ENCODE measurements around the gene EIF1. TPM values are rescaled to one million over a fixed set of nuclear protein-coding genes. Genes with fewer than 3 reads are reported as not detected.
A peak's percentile ranks its signal among the peaks of the same experiment; 100 is the strongest.

EIF1 gene
- total RNA-seq, 1 donor from 2014 or later = 990 TPM

GRCh38 chr17:41678411-41678906, 10.2 kb upstream of the EIF1 start:
- no peaks in the 10 kb centered on the region for H3K36me3 Mint-ChIP-seq (ENCODE audit: low read depth)
- H3K4me1 Mint-ChIP-seq (ENCODE audit: low read depth) = peaks cover 21% of the 10 kb centered on the region
- peak overlapping the region; percentile 73 for H3K27ac Mint-ChIP-seq (ENCODE audit: unreplicated experiment)
- DNase-seq (ENCODE audit: low spot score) = no peak
- H3K9me3 Mint-ChIP-seq (ENCODE audit: low read depth) = no peaks in the 10 kb centered on the region
- peak overlapping the region; percentile 40 for H3K4me3 Mint-ChIP-seq (ENCODE audit: unreplicated experiment)
- H3K27me3 Mint-ChIP-seq (ENCODE audit: low read depth) = no peaks in the 10 kb centered on the region
- no peak for TF ChIP-seq CTCF (IDR thresholded peaks at IDR 0.05)

GRCh38 chr17:41678907-41679739, 9.6 kb upstream of the EIF1 start:
- peak; percentile 27 for TF ChIP-seq CTCF (IDR thresholded peaks at IDR 0.05)
- no peaks in the 10 kb centered on the region for H3K27me3 Mint-ChIP-seq (ENCODE audit: low read depth)
- no peak for DNase-seq (ENCODE audit: low spot score)
- H3K9me3 Mint-ChIP-seq (ENCODE audit: low read depth) = no peaks in the 10 kb centered on the region
- H3K4me1 Mint-ChIP-seq (ENCODE audit: low read depth) = peaks cover 21% of the 10 kb centered on the region
- peak overlapping the region; percentile 73 for H3K27ac Mint-ChIP-seq (ENCODE audit: unreplicated experiment)
- H3K36me3 Mint-ChIP-seq (ENCODE audit: low read depth) = no peaks in the 10 kb centered on the region
- H3K4me3 Mint-ChIP-seq (ENCODE audit: unreplicated experiment) = peak overlapping the region; percentile 40

- H3K27ac Mint-ChIP-seq (ENCODE audit: unreplicated experiment) = no peak overlapping the region
- no peaks in the 10 kb centered on the region for H3K36me3 Mint-ChIP-seq (ENCODE audit: low read depth)
- no peaks in the 10 kb centered on the region for H3K9me3 Mint-ChIP-seq (ENCODE audit: low read depth)
- H3K27me3 Mint-ChIP-seq (ENCODE audit: low read depth) = no peaks in the 10 kb centered on the region
- H3K4me1 Mint-ChIP-seq (ENCODE audit: low read depth) = peaks cover 21% of the 10 kb centered on the region
- H3K4me3 Mint-ChIP-seq (ENCODE audit: unreplicated experiment) = no peak overlapping the region
- DNase-seq (ENCODE audit: low spot score) = no peak
- no peak for TF ChIP-seq CTCF (IDR thresholded peaks at IDR 0.05)
Measured at GRCh38 chr17:41679740-41680425, 8.8 kb upstream of the EIF1 start.

- DNase-seq (ENCODE audit: low spot score) = no peak
- Mint-ChIP-seq H3K4me1 (ENCODE audit: low read depth) (peaks cover 21% of the 10 kb centered on the region), H3K9me3 (ENCODE audit: low read depth) (no peaks in the 10 kb centered on the region), H3K27ac (ENCODE audit: unreplicated experiment) (no peak overlapping the region), H3K36me3 (ENCODE audit: low read depth) (no peaks in the 10 kb centered on the region), H3K4me3 (ENCODE audit: unreplicated experiment) (no peak overlapping the region), H3K27me3 (ENCODE audit: low read depth) (no peaks in the 10 kb centered on the region)
- no peak for TF ChIP-seq CTCF (IDR thresholded peaks at IDR 0.05)
Measured at GRCh38 chr17:41680426-41681040, 8.2 kb upstream of the EIF1 start.

GRCh38 chr17:41681776-41682175, 6.9 kb upstream of the EIF1 start:
- no peak for DNase-seq (ENCODE audit: low spot score)
- H3K27ac Mint-ChIP-seq (ENCODE audit: unreplicated experiment) = peak overlapping the region; percentile 12
- H3K36me3 Mint-ChIP-seq (ENCODE audit: low read depth) = no peaks in the 10 kb centered on the region
- H3K27me3 Mint-ChIP-seq (ENCODE audit: low read depth) = no peaks in the 10 kb centered on the region
- peaks cover 3% of the 10 kb centered on the region for H3K9me3 Mint-ChIP-seq (ENCODE audit: low read depth)
- no peak for TF ChIP-seq CTCF (IDR thresholded peaks at IDR 0.05)
- H3K4me1 Mint-ChIP-seq (ENCODE audit: low read depth) = peaks cover 12% of the 10 kb centered on the region
- no peak overlapping the region for H3K4me3 Mint-ChIP-seq (ENCODE audit: unreplicated experiment)
